ENCODE measurements around the gene SIRT7.
"Not testable (repeated sequence)": the region's sequence is repeated elsewhere in the genome, so short reads cannot be mapped to it uniquely, and the experiment has no call there.

SIRT7 gene

DNA sequence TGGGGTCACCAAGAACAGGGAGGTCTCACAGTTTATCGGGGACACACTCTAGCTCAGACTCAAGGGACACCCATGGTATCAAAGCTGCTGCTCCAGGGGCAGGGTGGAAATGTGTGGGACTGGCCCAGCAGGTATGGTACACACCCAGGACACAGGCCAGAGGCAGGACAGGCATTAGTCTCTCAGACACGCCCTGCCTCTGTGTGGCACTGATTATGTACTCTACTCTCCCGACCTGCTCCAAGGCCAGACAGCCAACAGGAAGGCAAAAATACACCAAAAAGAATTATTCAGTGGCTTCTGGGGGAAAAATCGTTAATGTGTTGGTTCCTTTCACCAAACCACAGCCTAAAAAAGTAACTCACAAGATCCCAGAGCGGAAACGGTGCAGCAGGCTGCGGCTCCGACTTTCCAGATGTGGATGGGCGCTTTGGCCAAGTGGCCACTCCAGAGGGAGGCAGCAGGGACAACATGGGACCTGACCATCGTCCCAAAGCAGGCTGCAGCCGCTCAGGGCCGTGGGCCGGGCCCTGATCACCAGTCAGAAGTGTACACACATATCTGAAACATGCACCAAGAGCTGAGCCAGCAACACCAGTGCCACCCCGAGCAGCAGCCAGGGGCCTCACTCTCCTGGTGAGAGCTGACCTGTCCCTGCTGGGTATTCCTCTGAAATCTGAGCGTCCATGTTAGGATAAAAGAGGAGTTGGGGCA, 1.0 kb upstream of the SIRT7 start:
- no peak for DNase-seq

DNA sequence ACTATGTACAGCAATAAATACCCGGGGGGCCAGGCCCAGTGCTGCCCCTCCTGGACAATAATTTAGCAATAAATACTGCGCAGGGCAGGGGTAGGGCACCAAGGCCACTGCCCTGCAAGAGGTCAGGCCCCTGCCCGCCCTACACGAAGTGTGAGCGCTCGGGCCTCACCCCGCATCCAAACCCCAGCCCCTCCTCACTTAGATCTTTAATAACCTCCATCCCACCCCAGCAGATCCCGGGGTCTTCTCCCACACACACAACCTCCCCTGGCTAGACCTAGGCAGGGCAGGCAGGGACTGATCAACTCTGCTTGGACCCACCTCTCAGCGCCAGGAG, 325 bp upstream of the SIRT7 start:
- not testable (repeated sequence) for DNase-seq

GRCh38 chr17:81916234-81917001, 1.6 kb downstream of the SIRT7 start:
- no peak for DNase-seq

- no peak for DNase-seq
These were observed 2.6 kb downstream of the SIRT7 start for GRCh38 chr17:81915331-81915730.

DNA sequence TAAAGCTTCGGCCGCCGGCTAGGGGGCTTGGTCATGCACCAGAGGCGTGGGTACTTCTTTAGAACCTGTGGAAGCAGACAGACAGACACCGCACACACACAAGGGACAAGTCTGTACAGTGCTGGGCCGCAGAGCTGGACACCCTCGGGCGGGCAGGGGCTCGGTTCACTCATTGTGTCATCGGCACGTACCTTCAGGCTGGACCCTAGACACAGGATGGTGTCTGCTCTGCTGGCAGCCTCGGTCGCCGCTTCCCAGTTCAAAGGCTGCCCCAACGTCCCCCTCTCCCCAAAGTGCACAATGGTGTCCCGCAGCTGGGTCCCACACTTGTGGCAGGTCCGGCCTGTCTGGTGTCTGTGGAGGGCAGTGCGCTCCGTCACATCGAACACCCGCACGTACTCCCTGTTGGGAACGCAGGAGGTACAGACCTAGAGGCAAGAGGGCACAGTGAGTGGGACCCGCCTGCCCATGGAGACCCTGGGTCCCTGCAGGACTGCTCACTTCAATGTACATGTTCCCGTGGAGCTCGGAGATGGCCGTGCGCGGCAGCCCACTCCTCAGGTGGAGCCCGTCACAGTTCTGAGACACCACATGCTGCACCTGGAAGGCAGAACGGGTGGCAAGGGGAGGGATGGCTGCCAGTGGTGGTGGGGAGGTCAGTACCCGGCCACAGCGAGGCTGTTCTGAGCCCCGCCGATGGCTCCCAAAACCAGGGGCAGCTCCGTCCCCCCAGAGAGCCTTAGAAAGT, 3.7 kb downstream of the SIRT7 start:
- DNase-seq: no peak

GRCh38 chr17:81913394-81914102, 4.4 kb downstream of the SIRT7 start:
- DNase-seq: no peak

DNA sequence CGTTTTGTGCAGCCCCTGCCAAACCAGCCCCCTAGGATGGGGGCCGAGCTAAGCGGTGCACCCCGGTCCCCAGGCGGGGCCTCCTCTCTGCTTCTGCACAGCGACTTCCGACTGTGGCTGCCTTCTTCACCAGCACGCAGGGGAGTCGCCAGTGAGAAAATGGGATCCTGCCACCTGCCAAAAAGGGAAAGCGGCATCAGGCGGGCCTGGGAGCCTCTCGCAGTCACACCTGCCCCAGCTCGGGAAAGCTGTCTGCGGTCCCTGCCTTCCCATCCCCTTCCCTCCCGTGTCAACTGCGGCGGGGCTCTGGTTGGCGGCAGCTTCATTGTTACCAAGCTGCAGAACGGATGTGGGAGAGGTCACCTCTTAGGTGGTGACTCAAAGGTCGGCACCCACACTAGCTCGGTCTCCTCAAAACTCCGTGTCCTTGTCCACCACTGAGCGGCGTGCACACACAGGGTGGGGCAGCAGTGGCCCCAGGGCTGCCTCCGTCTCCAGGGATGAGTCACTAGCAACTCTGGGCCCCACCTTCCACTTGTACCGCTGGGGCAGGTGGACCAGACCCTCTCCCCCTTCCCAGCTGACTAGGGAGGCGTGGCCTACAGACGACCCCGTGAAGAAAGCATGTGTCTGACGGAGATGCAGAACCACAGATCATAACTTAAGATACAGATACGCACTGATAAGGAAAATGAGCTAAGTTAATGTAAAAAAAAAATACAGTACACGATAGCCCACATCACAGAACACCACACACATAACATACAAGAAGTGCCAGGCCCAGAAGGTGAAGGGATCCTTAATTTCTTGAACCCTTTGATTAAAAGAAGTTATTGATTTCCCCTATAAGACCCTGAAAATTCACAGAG, 5.3 kb downstream of the SIRT7 start:
- no peak for DNase-seq

GRCh38 chr17:81911969-81912368, 6.0 kb downstream of the SIRT7 start:
- no peak for DNase-seq

DNA sequence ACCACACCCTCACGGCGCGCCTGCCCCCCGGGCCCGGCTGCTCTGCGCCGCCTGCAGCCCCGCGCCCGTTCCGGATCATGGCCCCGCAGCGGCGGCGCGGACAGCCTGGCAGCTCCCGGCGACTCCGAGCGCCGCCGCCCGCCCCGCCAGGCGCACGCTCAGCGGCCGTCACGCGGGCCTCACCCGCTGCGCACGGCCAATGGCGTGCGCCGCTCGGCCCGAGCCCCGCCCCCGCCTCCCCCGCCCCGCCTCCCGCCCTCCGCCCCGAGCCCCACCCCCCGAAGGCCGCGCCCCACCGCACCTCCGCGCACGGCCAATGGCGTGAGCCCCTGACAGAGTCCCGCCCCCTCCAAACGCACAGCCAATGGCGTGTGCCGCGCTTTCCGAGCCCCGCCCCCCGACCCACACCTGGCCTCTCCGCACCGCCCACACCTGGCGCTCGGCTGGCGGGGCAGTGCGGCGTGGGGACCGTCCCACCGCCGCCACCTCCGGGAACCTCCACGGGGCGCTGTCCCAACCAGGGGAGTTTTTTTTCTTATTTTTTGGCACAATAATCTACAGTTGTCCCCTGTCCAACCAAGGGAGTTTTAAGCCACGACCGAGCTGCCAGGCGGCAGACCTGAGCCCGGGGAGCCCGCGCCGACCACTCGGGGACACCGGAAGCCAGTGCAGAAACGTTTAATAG, 6.6 kb downstream of the SIRT7 start, which contains the start of gene PCYT2:
Gene PCYT2, minus strand, starts transcription at position 123 of the 685 bp plus-strand sequence. Its CDS starts 44 bp downstream, at position 79.
- peak; percentile 77 for DNase-seq

- DNase-seq: no peak
These were observed 7.1 kb downstream of the SIRT7 start for GRCh38 chr17:81910840-81911276.

GRCh38 chr17:81909966-81910839, 7.8 kb downstream of the SIRT7 start:
- DNase-seq: no peak

- no peak for DNase-seq
These were observed 8.7 kb downstream of the SIRT7 start for GRCh38 chr17:81909231-81909630.

DNA sequence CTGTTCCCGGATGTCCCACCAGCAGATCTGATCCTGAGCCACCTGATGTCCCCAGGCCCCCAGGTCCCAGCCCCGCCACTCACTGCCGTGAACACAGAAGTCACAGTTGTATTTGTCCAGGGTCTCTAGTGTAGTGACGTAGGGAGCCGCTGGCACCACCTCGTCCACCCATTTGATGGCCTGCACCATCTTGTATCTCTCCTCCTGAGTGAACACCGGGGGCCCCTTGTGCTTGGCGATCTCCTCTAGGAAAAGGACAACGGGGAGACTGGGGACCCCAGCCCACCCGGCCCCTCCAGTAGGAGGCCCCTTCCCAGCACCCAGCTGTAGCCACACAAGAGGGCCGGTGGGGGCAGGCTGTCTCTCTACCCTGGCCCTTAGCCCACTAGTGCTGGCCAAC, 9.2 kb downstream of the SIRT7 start:
- no peak for DNase-seq

DNA sequence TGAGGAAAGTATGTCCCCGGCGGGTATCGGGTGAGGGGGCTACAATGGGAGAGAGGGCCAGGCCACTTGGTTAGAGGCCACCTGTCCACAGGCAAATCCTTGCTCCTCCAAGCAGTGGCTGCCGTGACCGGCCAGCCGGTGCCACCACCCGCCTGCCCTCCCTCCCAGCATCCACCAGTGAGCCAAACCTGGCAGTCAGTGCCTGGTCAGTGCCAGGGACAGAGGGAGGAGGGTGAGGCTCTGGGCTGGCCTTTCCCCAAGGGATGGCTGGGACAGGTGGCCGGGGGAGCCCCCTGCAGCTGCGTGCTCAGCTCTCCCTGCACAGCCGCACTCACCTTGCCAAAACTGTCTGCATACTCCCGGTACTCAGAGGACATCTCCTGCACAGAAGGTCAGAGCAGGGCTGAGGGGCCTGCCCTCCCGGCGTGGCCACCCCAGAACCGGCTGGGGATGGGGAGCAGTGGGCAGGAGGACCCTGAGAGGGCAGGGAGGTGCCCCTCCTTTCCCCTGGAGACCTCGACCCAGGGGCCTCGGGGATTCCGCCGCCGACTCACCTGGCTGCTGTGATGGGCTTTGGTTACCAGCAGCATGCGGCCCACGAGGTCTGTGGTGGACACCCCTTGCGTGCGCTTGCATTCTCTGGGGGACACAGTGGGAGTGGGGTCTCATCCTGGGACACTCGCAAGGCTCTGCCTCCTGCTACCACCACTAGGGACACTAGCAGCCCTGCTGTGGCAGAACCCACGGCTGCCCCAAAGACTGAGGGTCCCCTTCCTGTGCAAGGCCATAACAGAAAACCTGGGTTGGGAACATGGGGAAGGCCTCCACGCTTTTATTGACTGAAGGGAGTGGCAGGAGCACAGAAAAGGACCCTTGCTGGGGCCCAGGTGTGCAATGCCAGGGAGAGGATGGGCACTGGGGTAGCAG, 10.5 kb downstream of the SIRT7 start:
- DNase-seq: no peak

GRCh38 chr17:81906476-81907218, 11.3 kb downstream of the SIRT7 start:
- DNase-seq: no peak

DNA sequence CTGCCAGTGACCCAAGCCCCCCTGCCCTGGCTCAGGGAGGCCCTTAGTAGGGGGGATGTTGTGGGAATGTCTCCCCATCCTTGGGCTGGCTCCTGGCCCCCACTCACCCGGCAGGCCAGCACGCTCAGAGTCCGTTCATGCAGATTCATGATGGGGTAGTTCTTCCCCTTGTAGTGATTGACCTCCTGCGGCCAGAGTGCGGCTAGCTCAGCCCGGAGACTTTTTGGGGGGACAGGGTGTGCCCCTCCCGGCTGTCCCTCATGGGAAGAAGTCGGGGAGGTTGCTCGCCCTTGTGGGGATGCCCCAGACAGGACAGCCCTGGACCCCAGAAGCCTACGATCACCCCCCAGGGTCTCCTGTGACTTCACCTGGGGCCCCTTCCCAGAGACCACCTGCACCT, 12.0 kb downstream of the SIRT7 start:
- no peak for DNase-seq

DNA sequence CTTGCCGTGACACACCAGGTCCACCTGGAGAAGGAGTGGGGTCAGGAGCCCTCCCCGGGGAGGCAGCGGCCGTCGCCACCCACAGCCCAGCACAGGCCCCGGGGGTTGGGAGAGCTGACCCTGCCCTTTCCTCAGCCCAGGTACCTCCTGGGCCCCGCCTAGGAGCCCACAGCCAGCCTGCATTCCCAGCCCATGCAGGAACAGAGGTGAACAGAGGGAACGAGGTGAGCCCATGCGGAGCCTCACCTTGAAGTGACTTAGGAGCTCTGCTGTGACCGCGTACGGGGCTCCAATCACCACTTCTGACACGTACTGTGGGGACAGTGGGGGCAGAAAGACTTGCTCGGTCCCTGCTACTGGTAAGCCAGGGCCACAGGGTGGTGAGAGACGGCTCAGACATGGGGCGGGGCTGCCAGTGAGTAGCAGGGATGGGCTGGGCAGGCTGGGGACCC, 12.5 kb downstream of the SIRT7 start:
- DNase-seq: no peak

Data from NCI-H2107 (cell line).